Measurements from ENCODE around the gene PPARD.

GRCh38 chr6:35372633-35373032 lies 30.3 kb downstream of the PPARD start:
- TF ChIP-seq CTCF (IDR thresholded peaks at IDR 0.05): no peak
- TF ChIP-seq POLR2A (IDR thresholded peaks at IDR 0.05): no peak

Data from lower leg skin (tissue), 3 donors.